GM12873 (cell line): Measurements from ENCODE around the gene SGCA.

Experiments used
- TF ChIP-seq, protein P1 (sequence below): IDR thresholded peaks from 2 replicates; pipeline ENCODE4 v1.5.1; 2012; ENCODE audit warnings: low read depth, mild to moderate bottlenecking, moderate library complexity, low read length, control low read depth; ENCODE audit not compliant: insufficient read depth; ENCODE audit errors: missing control alignments

SGCA gene

DNA sequence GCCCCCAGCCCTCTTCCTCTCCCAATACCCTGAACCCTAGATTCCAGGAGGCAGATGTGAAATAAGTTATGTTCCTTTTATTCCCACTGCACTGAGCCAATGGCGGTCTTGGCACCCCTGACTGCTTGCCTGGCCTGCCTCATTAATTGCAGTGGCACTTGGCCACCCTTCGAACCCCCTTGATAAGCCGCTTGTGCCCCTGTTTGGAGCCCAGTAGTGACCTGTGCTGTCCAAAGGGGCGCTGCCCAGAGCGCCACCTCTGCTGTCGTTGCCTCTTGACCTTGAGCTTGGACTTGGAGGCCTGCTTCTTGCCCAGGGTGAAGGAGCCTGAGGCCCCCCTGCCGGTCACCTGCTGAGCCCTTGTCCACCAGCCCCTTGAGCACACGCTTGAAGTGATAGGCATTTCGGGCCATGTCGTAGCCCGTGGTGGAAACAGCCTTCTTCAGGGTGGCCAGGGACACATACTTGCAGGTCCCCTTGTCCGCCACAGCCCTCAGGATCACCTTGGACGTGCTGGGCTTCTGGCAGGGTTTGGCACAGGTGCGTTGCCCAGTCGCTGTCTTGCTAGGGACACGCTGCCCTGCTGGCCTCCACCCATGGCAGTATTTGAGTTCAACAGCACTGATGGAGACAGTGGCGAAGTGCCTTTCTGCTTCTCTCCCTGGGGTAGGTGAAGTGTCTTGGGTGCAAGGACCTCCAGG lies 5.7 kb downstream of the SGCA start:
- TF ChIP-seq, protein P1, sequence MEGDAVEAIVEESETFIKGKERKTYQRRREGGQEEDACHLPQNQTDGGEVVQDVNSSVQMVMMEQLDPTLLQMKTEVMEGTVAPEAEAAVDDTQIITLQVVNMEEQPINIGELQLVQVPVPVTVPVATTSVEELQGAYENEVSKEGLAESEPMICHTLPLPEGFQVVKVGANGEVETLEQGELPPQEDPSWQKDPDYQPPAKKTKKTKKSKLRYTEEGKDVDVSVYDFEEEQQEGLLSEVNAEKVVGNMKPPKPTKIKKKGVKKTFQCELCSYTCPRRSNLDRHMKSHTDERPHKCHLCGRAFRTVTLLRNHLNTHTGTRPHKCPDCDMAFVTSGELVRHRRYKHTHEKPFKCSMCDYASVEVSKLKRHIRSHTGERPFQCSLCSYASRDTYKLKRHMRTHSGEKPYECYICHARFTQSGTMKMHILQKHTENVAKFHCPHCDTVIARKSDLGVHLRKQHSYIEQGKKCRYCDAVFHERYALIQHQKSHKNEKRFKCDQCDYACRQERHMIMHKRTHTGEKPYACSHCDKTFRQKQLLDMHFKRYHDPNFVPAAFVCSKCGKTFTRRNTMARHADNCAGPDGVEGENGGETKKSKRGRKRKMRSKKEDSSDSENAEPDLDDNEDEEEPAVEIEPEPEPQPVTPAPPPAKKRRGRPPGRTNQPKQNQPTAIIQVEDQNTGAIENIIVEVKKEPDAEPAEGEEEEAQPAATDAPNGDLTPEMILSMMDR = no peak

DNA sequence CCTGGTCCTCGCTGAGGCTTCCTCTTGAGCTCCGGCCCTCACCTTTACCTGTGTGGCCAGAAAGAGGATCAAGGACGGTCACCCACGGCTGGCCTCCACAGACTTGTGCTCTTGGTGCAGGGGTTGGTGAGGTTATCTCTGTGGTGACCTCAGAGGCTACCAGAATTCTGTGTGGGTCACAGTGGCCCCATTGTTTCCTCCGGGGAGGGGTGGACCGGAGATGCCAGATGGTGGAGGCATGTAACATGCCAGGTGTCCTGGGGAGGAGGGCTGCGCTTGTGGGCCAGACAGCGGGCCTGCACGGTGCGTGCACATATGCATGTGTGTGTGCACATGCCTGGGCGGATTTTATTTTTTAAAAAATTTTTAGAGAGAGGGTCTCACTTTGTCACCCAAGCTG lies 6.3 kb downstream of the SGCA start:
- TF ChIP-seq, protein P1 = no peak

DNA sequence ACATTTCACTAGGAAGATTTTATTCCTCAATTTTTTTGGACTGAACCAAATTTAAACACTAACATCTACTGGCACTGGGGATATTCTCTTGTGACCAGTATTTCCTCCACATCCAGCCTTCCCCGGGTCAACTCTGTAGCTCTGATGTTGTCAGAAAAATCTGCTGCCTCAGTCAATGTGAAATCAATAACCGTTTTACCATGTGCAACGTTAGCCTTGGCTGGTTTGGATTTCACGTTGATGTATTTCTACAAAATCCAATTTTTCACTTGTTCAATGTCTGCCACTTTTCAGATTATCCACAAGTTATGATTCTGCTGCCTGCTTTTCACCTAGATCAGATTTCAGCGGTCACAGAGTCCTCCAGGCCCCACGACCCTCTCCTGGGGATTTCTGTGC lies 7.1 kb downstream of the SGCA start:
- TF ChIP-seq, protein P1 = no peak

DNA sequence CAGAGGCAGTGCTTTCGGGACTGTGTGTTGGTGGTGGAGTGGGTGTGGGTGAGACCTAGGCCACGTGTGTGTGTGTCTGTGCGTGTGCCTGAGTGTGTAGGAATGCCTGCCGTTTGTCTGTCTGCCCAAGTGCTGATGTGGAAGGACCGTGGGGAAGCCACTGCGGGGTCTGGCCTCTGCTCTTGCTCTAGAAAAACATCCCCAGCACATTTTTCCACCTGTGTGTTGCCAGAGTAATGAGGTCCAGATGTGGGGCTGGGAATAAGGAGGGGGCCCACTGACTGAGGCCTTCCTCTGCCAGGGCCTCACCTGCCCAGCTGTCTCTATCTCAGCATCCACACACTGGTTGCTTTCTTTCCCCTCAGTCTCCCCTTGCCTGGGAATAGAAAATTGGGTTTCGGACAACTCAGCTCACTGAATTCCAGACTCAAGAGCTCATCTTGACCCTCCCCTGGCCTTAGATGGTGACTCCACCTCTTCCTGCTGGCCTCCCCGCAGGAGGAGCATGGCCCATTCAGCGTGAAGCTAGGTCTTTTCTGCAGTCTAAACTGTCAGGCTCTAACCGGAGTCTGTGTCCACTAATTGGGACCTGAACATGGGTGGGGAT lies 7.6 kb downstream of the SGCA start:
- TF ChIP-seq, protein P1 = no peak

DNA sequence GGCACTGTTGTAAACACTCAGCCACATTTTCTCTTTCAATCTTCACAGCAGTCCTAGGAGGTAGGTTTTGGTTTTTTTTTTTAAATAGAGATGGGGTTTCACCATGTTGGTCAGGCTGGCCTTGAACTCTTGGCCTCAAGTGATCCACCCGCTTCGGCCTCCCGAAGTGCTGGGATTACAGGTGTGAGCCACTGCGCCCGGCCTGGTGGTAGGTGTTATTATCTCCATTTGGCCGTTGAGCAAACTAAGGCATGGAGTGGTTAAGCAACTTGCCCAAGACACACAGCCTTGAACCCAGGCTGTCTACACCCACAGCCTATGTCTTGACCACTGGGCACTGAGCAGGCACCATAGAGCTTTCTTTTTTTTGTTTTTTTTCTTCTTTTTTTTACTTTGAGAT lies 8.6 kb downstream of the SGCA start:
- TF ChIP-seq, protein P1 = no peak

DNA sequence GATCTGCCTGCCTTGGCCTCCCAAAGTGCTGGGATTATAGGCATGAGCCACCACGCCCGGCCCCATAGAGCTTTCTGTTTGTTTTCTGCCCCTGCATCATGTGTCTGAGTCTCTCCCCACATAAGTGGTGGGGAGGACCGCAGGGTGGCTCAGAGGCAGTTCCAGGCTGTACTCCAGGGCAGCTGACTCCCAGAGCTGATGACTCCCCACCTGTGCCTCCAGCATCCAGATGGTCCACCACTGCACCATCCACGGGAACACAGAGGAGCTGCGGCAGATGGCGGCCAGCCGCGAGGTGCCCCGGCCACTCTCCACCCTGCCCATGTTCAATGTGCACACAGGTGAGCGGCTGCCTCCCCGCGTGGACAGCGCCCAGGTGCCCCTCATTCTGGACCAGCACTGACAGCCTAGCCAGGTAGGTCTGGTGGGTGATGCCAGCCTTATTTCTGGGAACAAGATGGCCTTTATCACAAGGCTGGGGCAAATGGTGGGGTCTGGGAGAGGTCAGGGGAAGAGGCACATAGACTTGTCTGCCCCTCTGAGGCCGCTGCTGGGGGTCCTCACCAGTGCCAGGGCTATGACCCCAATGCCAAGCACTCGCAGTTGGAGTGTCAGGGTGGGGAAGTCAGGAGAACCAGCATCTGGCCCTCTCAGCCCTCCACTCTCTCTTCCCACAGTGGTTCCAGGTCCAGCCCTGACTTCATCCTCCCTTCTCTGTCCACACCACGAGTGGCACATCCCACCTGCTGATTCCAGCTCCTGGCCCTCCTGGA lies 9.4 kb downstream of the SGCA start:
- TF ChIP-seq, protein P1 = no peak
